HS-5 (cell line): ENCODE data around the gene KTN1.
A peak's percentile ranks its signal among the peaks of the same experiment; 100 is the strongest.

Experiments
- DNase-seq: peaks from one replicate; pipeline ENCODE4 v3.0.0-alpha.2; 2012; ENCODE audit warnings: low read depth

Gene KTN1

GRCh38 chr14:55609681-55610080 is 29.7 kb downstream of the KTN1 start:
- peak; percentile 49 for DNase-seq

GRCh38 chr14:55610713-55611370 is 30.8 kb downstream of the KTN1 start:
- no peak for DNase-seq

DNA sequence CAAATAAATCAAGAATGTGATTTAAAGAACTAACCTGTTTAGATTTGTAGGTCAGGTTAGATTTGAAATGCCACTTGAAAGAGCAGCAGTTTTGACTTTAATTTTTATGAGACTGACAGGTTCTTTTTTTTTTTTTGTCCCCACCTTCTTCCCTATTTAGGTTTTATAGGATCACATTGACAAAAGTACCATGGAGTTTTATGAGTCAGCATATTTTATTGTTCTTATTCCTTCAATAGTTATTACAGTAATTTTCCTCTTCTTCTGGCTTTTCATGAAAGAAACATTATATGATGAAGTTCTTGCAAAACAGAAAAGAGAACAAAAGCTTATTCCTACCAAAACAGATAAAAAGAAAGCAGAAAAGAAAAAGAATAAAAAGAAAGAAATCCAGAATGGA is 31.9 kb downstream of the KTN1 start:
- no peak for DNase-seq

DNA sequence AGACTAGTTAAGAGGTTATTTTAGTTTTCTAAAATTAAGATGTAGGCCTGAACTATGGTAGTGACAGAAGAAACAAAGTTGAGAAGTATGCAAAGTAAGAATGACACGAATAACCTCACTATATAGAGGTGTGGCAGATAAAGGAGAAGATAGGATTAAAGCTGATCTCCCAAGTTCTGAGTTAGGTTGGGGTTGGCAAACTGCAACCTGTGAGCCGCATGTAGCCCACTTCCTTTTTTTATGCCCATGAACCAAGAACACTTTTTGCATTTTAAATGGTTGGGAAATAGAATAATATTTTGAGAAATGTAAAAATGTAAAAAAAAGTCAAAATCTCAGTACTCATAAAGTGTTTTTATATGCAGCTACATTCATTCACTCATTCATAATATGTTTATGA is 34.3 kb downstream of the KTN1 start:
- DNase-seq, result no peak

DNA sequence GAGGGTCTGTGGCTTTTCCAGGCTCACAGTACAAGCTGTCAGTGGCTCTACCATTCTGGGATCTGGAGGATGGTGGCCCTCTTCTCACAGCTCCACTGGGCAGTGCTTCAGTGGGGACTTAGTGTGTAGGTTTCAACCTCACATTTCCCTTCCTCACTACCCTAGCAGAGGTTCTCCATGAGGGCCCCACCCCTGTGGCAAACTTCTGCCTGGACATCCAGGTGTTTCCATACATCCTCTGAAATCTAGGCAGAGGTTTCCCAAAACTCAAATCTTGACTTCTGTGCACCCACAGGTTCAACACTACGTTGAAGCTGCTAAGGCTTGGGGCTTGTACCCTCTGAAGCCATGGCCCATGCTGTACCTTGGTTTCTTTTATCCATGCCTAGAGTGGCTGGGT is 40.3 kb downstream of the KTN1 start:
- DNase-seq, result no peak

- DNase-seq, result no peak
These were observed 41.0 kb downstream of the KTN1 start for GRCh38 chr14:55620981-55621380.

GRCh38 chr14:55621391-55621790 is 41.4 kb downstream of the KTN1 start:
- DNase-seq, result no peak

GRCh38 chr14:55624913-55625312 is 44.9 kb downstream of the KTN1 start:
- DNase-seq, result no peak

DNA sequence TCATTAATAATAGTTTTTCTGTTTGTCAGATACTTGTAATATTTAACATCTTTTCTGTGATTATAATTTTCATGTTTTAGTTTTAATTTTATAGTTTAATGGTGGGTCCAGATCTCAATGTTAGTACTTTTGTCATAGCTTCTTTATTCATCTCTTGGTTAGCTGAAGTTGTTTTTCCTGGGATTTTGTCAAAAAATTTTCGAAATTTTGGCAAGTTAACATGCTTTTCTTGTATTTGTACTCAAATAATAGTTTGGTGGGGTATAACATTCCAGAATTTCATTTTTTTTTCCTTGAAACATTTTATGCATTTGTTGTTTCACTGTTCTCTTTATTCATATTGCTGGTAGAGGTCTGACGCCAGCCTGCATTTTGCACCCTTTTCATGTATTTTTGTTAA is 45.5 kb downstream of the KTN1 start:
- DNase-seq, result no peak

- no peak for DNase-seq
These were observed 46.1 kb downstream of the KTN1 start for GRCh38 chr14:55626131-55626530.

GRCh38 chr14:55628426-55628825 is 48.4 kb downstream of the KTN1 start:
- DNase-seq, result no peak

- no peak for DNase-seq
These were observed 58.7 kb downstream of the KTN1 start for GRCh38 chr14:55638665-55639064.

- no peak for DNase-seq
These were observed 61.3 kb downstream of the KTN1 start for GRCh38 chr14:55641290-55641689.

- DNase-seq, result no peak
These were observed 61.9 kb downstream of the KTN1 start for GRCh38 chr14:55641954-55642353.

GRCh38 chr14:55645145-55645544 is 65.1 kb downstream of the KTN1 start:
- DNase-seq, result no peak

- DNase-seq, result no peak
These were observed 66.1 kb downstream of the KTN1 start for GRCh38 chr14:55645845-55646832.

GRCh38 chr14:55650992-55651391 is 71.0 kb downstream of the KTN1 start:
- DNase-seq, result no peak

- no peak for DNase-seq
These were observed 74.2 kb downstream of the KTN1 start for GRCh38 chr14:55654243-55654642.

GRCh38 chr14:55661029-55661428 is 81.0 kb downstream of the KTN1 start:
- DNase-seq, result no peak

GRCh38 chr14:55662752-55663151 is 82.7 kb downstream of the KTN1 start:
- no peak for DNase-seq

DNA sequence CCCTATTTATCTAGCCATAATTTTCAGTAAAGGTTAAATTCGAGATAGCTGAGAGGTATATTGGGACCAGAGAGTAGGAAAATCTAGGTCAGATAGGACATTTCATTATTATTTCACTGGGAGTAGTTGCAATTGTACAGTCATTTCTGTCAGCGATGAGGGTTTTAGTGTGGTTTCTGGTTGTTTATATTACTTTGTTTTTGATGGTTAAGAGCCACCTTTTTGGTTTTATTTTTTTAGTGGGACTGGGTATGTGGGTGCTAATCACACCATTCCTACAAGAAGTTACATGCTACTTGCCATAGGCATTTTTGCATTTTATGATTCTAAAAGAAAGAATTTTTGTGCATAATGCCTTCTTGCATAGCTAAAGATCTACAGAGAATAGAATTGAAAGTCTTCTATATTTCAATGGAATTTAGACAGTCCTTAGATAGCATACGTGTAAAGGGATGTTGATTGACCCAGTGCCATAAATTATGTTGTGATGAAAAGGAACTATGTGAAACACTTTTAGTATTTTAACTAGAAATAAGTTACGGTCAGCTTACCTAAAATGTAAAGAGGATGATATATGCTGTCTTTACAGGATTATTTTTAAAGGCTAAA is 85.2 kb downstream of the KTN1 start:
- DNase-seq, result no peak

GRCh38 chr14:55667801-55668200 is 87.8 kb downstream of the KTN1 start:
- DNase-seq, result no peak

DNA sequence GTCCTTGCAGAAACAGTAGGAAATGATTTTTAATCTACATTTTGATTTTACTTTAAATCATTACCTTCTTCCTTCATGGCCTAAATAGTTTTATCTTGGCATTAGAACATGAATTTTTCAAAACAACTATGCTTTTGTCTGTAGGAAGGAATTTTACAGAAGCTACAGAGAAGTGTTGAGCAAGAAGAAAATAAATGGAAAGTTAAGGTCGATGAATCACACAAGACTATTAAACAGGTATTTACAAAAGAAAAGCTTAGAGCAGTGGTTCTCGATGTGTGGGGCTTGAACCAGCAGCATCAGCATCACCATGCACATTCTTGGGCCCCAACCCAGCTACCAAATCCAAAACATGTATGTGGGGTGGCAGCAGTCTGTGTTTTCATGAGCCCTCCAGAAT is 91.6 kb downstream of the KTN1 start:
- no peak for DNase-seq
